GM12878 (cell line): ENCODE results near the gene KCNJ14. TPM values are rescaled to one million over a fixed set of nuclear protein-coding genes. Genes with fewer than 3 reads are reported as not detected.

ENCODE experiments used
- ATAC-seq: fragments of 200-7000 bp; cut with Tn5 transposase; 3 replicates; pipeline ENCODE4 v1.9.1; 2020; ENCODE audit warnings: mild to moderate bottlenecking, moderate library complexity
- BruUV-seq: library from RNA; stranded (reverse); fragments of 400-500 nt; replicated peaks from 2 replicates; lab custom pipeline; 2021; lab: Mats Ljungman, UMichigan
- CTCF ChIA-PET: fragments of 300-600 bp; sonication (Branson Sonifier 250); formaldehyde crosslinking; extraction: SDS; loops from one replicate; lab custom pipeline; 2021; ENCODE audit warnings: inconsistent platforms; lab: Yijun Ruan, JAX
- POLR2A ChIA-PET: fragments of 350-600 bp; formaldehyde crosslinking; extraction: SDS; loops from one replicate; lab custom pipeline; 2021; ENCODE audit warnings: inconsistent platforms; lab: Charles Lee
- RAD21 ChIA-PET: fragments of 300-600 bp; sonication (Branson Sonifier 250); formaldehyde crosslinking; loops from one replicate; lab custom pipeline; 2023; ENCODE audit warnings: antibody characterized with exemption; ENCODE audit not compliant: unreplicated experiment; lab: Charles Lee
- SMC1A ChIA-PET: fragments of 300-600 bp; sonication (Branson Sonifier 250); formaldehyde crosslinking; loops from one replicate; lab custom pipeline; 2023; ENCODE audit not compliant: unreplicated experiment, uncharacterized antibody; lab: Charles Lee
- DNase-seq: peaks from one replicate; pipeline ENCODE4 v3.0.0-alpha.2; 2011; ENCODE audit warnings: low read depth, low spot score
- FAIRE-seq: peaks from 3 replicates; lab custom pipeline; 2011; peaks lifted over from hg19 to GRCh38; lab: Jason Lieb, UNC
- H2AFZ ChIP-seq: 2 replicates; pipeline ENCODE4 v1.6.0; 2011; ENCODE audit warnings: low read depth, low read length, control low read depth; ENCODE audit not compliant: control insufficient read depth
- H3K27ac ChIP-seq: 2 replicates; pipeline ENCODE4 v1.5.1; 2011; ENCODE audit warnings: control low read depth; ENCODE audit not compliant: control insufficient read depth, insufficient read depth
- H3K27me3 ChIP-seq, 2 experiments: replicated peaks in 1 of 2; 2 replicates each; pipeline versions ENCODE4 v1.6.0 to v1.6.1; 2011; ENCODE audit warnings: low read length in 1 of 2; ENCODE audit not compliant: control insufficient read depth in 2 of 2, insufficient read depth in 2 of 2
- H3K36me3 ChIP-seq, 2 experiments: 2 replicates each; pipeline ENCODE4 v1.5.1; 2011; ENCODE audit warnings: low read length in 1 of 2; ENCODE audit not compliant: control insufficient read depth in 2 of 2, insufficient read depth in 2 of 2
- H3K4me1 ChIP-seq: 2 replicates; pipeline ENCODE4 v1.6.1; 2011; ENCODE audit warnings: mild to moderate bottlenecking, low read length, moderate library complexity, mixed read lengths; ENCODE audit not compliant: control insufficient read depth, insufficient read depth
- H3K4me2 ChIP-seq: 2 replicates; pipeline ENCODE4 v1.6.0; 2011; ENCODE audit warnings: control low read depth; ENCODE audit not compliant: control insufficient read depth, insufficient read depth
- H3K4me3 ChIP-seq: fragments of 200-600 bp; sonication (generic); 2 replicates; pipeline ENCODE4 v1.5.1; 2016
- H3K79me2 ChIP-seq: 2 replicates; pipeline ENCODE4 v1.6.0; 2011; ENCODE audit warnings: low read length; ENCODE audit not compliant: control insufficient read depth, insufficient read depth
- H3K9ac ChIP-seq: 2 replicates; pipeline ENCODE4 v1.8.0; 2011; ENCODE audit warnings: low read length, control low read depth, mixed read lengths; ENCODE audit not compliant: control insufficient read depth, insufficient read depth
- H3K9me3 ChIP-seq: replicated peaks from 3 replicates; pipeline ENCODE4 v1.5.1; 2011; ENCODE audit warnings: mild to moderate bottlenecking, low read length; ENCODE audit not compliant: control insufficient read depth, insufficient read depth
- H4K20me1 ChIP-seq: 2 replicates; pipeline ENCODE4 v1.6.0; 2011; ENCODE audit not compliant: control insufficient read depth, insufficient read depth
- ESRRA ChIP-seq: IDR thresholded peaks from 2 replicates; pipeline ENCODE4 v1.6.1; 2012; ENCODE audit warnings: mild to moderate bottlenecking, low read length, improper control_type of control experiment
- NFIC ChIP-seq: IDR thresholded peaks from 2 replicates; pipeline ENCODE4 v1.6.1; 2012; ENCODE audit warnings: low read depth, mild to moderate bottlenecking, inconsistent platforms, low read length, moderate library complexity
- WGBS: methylation state at CpG from one replicate; pipeline ENCODE4 v1.1.6; 2016; ENCODE audit warnings: low lambda C conversion rate; ENCODE audit not compliant: insufficient replicate concordance, insufficient coverage; ENCODE audit errors: missing lambda C conversion rate; 5-methylcytosine and 5-hydroxymethylcytosine counted together
- in situ Hi-C: fragments of 300-500 bp; cut with MboI; formaldehyde crosslinking; loops from 9 replicates; pipeline ENCODE4 v1.14.3; 2018; ENCODE audit warnings: mixed read lengths
- intact Hi-C: fragments of 100-400 bp; cut with micrococcal nuclease; formaldehyde crosslinking; loops from one replicate; pipeline ENCODE4 v1.14.2; 2022; ENCODE audit not compliant: unreplicated experiment
- polyA plus RNA-seq, 11 experiments: library from polyadenylated mRNA; depleted of rRNA in 4 of 11; unstranded in 6 of 11; stranded (reverse) in 5 of 11; fragments of >200 nt; fragmentation: Nextera tagmentation in 4 of 11; fragmentation: Illumina TruSeq in 1 of 11; extraction: Ambion mirVana in 4 of 11; extraction: Trizol in 1 of 11; gene quantifications; 1 replicate in 1 of 11; 2 replicates in 10 of 11; pipeline versions ENCODE4 v1.2.1 to v1.2.3, GENCODE V29; 2011 to 2016; ENCODE audit warnings: inconsistent platforms in 2 of 11, missing spikeins in 2 of 11, low read depth in 1 of 11
- total RNA-seq, 4 experiments: library from RNA; depleted of rRNA in 3 of 4; stranded (reverse); fragments of >200 nt in 3 of 4; fragmentation: Illumina TruSeq in 1 of 4; extraction: Trizol in 1 of 4; gene quantifications; 2 replicates each; pipeline versions ENCODE4 v1.2.1 to v1.2.3, GENCODE V29; 2013 to 2021
- TF ChIP-seq, protein P1 (sequence below): fragments of 450-650 bp; IDR thresholded peaks from 2 replicates; pipeline ENCODE4 v1.6.1; 2018; ENCODE audit warnings: borderline replicate concordance, mild to moderate bottlenecking; ENCODE audit not compliant: partially characterized antibody
- TF ChIP-seq, protein P2 (sequence below): fragments of 450-650 bp; conservative IDR thresholded peaks from 2 replicates; pipeline ENCODE4 v1.6.1; 2017; ENCODE audit warnings: mild to moderate bottlenecking, moderate library complexity

Gene KCNJ14
- total and polyA plus RNA-seq, 10 of the 15 experiments (the other 5 are each of a cell fraction or from before 2014, with no cell fraction given): 0.24 to 1.4 (median 0.42) TPM

DNA sequence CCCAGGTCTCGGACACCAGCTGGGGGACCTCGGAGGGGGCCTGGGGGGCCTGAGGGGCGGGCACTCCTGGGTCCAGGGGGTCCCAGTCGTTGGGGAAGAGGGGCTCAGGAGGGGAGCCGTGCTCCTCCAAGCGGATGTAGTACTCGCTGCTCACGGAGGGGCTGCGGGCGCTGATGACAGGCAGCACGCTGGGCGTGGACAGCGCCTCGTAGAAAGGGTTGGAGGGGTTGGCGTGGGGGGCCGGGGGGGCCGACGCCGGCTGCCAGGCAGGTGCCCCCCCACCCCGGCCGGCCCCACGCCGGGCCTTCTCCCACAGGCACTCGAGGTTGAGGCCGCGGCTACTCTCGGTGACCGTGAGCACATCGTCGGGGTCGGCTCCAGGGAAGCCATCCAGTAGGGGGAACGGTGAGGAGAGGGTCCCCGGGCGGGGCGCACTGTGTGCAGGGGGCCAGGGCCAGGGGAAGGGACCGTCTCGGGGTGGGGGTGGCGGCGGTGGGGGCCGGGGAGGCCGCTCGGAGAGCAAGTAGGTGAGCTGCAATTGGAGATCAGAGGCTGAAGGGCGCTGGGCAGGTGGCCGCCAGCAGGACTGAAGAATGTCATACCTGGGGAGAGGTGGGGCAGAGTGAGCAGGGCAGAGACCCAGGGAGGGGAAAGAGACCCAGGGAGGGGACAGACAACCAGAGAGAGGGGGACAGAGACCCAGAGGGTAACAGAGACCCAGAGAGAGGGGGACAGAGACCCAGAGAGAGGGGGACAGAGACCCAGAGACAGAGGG is 44.1 kb downstream of the KCNJ14 start:
- Histone ChIP-seq H4K20me1 (no peaks in the 10 kb centered on the region), H3K9ac (no peak overlapping the region), H3K4me2 (no peak overlapping the region), H3K36me3 (no peaks in the 10 kb centered on the region), H3K4me1 (peaks cover 4% of the 10 kb centered on the region; the same call in 1 of the 2 replicates), H3K79me2 (no peaks in the 10 kb centered on the region), H3K27me3 (peaks cover 0 to under 1% of the 10 kb centered on the region in 2 experiments; a peak in 1 of 4 replicates), H3K9me3 (no peaks in the 10 kb centered on the region), H2AFZ (no peak overlapping the region), H3K4me3 (no peak overlapping the region), H3K27ac (no peak overlapping the region)
- no peak for FAIRE-seq
- BruUV-seq: no TSS peak
- SMC1A ChIA-PET: no interaction called here
- no peak for ATAC-seq
- in situ Hi-C loops: no loop called here
- intact Hi-C loops: no loop called here
- TF ChIP-seq NFIC (no peak), ESRRA (no peak)
- TF ChIP-seq, protein P1, sequence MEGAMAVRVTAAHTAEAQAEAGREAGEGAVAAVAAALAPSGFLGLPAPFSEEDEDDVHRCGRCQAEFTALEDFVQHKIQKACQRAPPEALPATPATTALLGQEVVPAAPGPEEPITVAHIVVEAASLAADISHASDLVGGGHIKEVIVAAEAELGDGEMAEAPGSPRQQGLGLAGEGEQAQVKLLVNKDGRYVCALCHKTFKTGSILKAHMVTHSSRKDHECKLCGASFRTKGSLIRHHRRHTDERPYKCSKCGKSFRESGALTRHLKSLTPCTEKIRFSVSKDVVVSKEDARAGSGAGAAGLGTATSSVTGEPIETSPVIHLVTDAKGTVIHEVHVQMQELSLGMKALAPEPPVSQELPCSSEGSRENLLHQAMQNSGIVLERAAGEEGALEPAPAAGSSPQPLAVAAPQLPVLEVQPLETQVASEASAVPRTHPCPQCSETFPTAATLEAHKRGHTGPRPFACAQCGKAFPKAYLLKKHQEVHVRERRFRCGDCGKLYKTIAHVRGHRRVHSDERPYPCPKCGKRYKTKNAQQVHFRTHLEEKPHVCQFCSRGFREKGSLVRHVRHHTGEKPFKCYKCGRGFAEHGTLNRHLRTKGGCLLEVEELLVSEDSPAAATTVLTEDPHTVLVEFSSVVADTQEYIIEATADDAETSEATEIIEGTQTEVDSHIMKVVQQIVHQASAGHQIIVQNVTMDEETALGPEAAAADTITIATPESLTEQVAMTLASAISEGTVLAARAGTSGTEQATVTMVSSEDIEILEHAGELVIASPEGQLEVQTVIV: no peak
- TF ChIP-seq, protein P2, sequence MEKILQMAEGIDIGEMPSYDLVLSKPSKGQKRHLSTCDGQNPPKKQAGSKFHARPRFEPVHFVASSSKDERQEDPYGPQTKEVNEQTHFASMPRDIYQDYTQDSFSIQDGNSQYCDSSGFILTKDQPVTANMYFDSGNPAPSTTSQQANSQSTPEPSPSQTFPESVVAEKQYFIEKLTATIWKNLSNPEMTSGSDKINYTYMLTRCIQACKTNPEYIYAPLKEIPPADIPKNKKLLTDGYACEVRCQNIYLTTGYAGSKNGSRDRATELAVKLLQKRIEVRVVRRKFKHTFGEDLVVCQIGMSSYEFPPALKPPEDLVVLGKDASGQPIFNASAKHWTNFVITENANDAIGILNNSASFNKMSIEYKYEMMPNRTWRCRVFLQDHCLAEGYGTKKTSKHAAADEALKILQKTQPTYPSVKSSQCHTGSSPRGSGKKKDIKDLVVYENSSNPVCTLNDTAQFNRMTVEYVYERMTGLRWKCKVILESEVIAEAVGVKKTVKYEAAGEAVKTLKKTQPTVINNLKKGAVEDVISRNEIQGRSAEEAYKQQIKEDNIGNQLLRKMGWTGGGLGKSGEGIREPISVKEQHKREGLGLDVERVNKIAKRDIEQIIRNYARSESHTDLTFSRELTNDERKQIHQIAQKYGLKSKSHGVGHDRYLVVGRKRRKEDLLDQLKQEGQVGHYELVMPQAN: no peak
- CTCF ChIA-PET: no interaction called here
- no peak for DNase-seq
- POLR2A ChIA-PET: no interaction called here
- WGBS: 60% methylated on average over 11 of the region's 44 CpGs
- RAD21 ChIA-PET: no interaction called here
